Esophagus squamous epithelium (tissue), 5 donors: ENCODE measurements around the gene MINK1. TPM values are rescaled to one million over a fixed set of nuclear protein-coding genes. Genes with fewer than 3 reads are reported as not detected.

Experiments
- DNase-seq: peaks from one replicate; lab custom pipeline; 2025; lab: John Stamatoyannopoulos, UW
- H3K27ac ChIP-seq, 4 donors: fragments of 200-600 bp; sonication (generic); one replicate each; pipeline ENCODE4 v1.5.1; 2016 to 2019; ENCODE audit warnings: mild to moderate bottlenecking in 1 of 4
- H3K27me3 ChIP-seq, 4 donors: fragments of 200-600 bp; sonication (generic); 1 replicate in 3 of 4; 2 replicates in 1 of 4; pipeline versions ENCODE4 v1.5.1 to v1.6.0; 2017 to 2021; ENCODE audit warnings: antibody characterized with exemption in 1 of 4
- H3K36me3 ChIP-seq, 3 donors: fragments of 200-600 bp; sonication (generic); one replicate each; pipeline ENCODE4 v1.5.1; 2016 to 2019
- H3K4me1 ChIP-seq, 3 donors: fragments of 200-600 bp; sonication (generic); one replicate each; pipeline ENCODE4 v1.5.1; 2017 to 2019
- H3K4me3 ChIP-seq, 4 donors: fragments of 200-600 bp; sonication (generic); 1 replicate in 3 of 4; 2 replicates in 1 of 4; pipeline ENCODE4 v1.5.1; 2016 to 2019; ENCODE audit warnings: mild to moderate bottlenecking in 2 of 4, moderate library complexity in 1 of 4
- H3K9me3 ChIP-seq, 3 donors: fragments of 200-600 bp; sonication (generic); one replicate each; pipeline ENCODE4 v1.5.1; 2016 to 2019
- CTCF ChIP-seq, 6 experiments: fragments of 450-650 bp in 4 of 6; fragments of 200-600 bp in 2 of 6; sonication (generic) in 2 of 6; IDR thresholded peaks; one replicate each; pipeline ENCODE4 v1.5.1; 2016 to 2019; ENCODE audit warnings: antibody characterized with exemption in 6 of 6, mild to moderate bottlenecking in 4 of 6, moderate library complexity in 4 of 6
- POLR2A ChIP-seq, 4 donors: fragments of 450-650 bp; IDR thresholded peaks; one replicate each; pipeline ENCODE4 v1.6.1; 2017; ENCODE audit warnings: antibody characterized with exemption in 4 of 4, mild to moderate bottlenecking in 4 of 4, moderate library complexity in 3 of 4
- WGBS, 2 donors: methylation state at CpG; one replicate each; pipeline ENCODE4 v1.1.5; 2018; 5-methylcytosine and 5-hydroxymethylcytosine counted together
- intact Hi-C: fragments of 100-400 bp; cut with DNase I; formaldehyde crosslinking; loops from one replicate; pipeline ENCODE4 v1.15.0; 2022
- total RNA-seq, 4 donors: library from RNA; depleted of rRNA; stranded (reverse); fragments of >200 nt; gene quantifications; one replicate each; pipeline ENCODE4 v1.1.0, GENCODE V29; 2016
- donor health status: DM: yes; HTN: yes; CAD: no.

The MINK1 gene
- total RNA-seq, 4 donors from 2014 or later = 50.1 to 156 (median 117) TPM

- no peak for DNase-seq
- WGBS, 2 donors = 3 to 5% methylated on average over 10 to 15 of the region's 15 CpGs
- intact Hi-C loops = no loop called here
- Histone ChIP-seq H3K9me3 (no peaks in the 10 kb centered on the region), H3K27ac (peak overlapping the region; percentile 92 to 99 (median 97)), H3K36me3 (peaks cover 0 to 11% (median 0%) of the 10 kb centered on the region in 3 donors), H3K27me3 (no peaks in the 10 kb centered on the region), H3K4me1 (peaks cover 36 to 55% (median 43%) of the 10 kb centered on the region in 3 donors), H3K4me3 (peak overlapping the region; percentile 82 to 100 (median 94))
- TF ChIP-seq CTCF (IDR thresholded peaks at IDR 0.05) (no peak), POLR2A (IDR thresholded peaks at IDR 0.05) (no peak)
Measured at GRCh38 chr17:4833941-4834680, 971 bp downstream of the MINK1 start.

- H3K27ac ChIP-seq = peak overlapping the region; percentile 92 to 99 (median 97)
- H3K4me1 ChIP-seq = peaks cover 36 to 61% (median 48%) of the 10 kb centered on the region in 3 donors
- peak overlapping the region in 3 of 4 donors; percentile 82 to 100 (median 95) for H3K4me3 ChIP-seq
Measured at GRCh38 chr17:4834681-4835020, 1.5 kb downstream of the MINK1 start.

GRCh38 chr17:4836221-4836620 is 3.1 kb downstream of the MINK1 start:
- Histone ChIP-seq H3K36me3 (peaks cover 0 to 11% (median 0%) of the 10 kb centered on the region in 3 donors), H3K27ac (peak overlapping the region; percentile 92 to 99 (median 97)), H3K4me1 (peaks cover 36 to 76% (median 61%) of the 10 kb centered on the region in 3 donors), H3K27me3 (no peaks in the 10 kb centered on the region), H3K4me3 (no peak overlapping the region), H3K9me3 (no peaks in the 10 kb centered on the region)
- intact Hi-C loops = no loop called here
- TF ChIP-seq CTCF (IDR thresholded peaks at IDR 0.05) (no peak), POLR2A (IDR thresholded peaks at IDR 0.05) (no peak)
- DNase-seq = no peak
- 77 to 78% methylated on average over 4 of the region's 4 CpGs for WGBS, 2 donors

More at GRCh38 chr17:4834681-4835020, 1.5 kb downstream of the MINK1 start:
- Histone ChIP-seq H3K36me3 (peaks cover 0 to 11% (median 0%) of the 10 kb centered on the region in 3 donors), H3K9me3 (no peaks in the 10 kb centered on the region), H3K27me3 (no peaks in the 10 kb centered on the region)
- 50 to 58% methylated on average over 4 of the region's 4 CpGs for WGBS, 2 donors
- intact Hi-C loops = no loop called here
- no peak for TF ChIP-seq POLR2A (IDR thresholded peaks at IDR 0.05)
- no peak for TF ChIP-seq CTCF (IDR thresholded peaks at IDR 0.05)
- no peak for DNase-seq

GRCh38 chr17:4837471-4838308 is 4.5 kb downstream of the MINK1 start:
- intact Hi-C loops = no loop called here
- H3K27me3 ChIP-seq = no peaks in the 10 kb centered on the region
- H3K4me1 ChIP-seq = peaks cover 36 to 85% (median 63%) of the 10 kb centered on the region in 3 donors
- H3K9me3 ChIP-seq = no peaks in the 10 kb centered on the region
- TF ChIP-seq CTCF (IDR thresholded peaks at IDR 0.05) (no peak), POLR2A (IDR thresholded peaks at IDR 0.05) (no peak)
- DNase-seq = no peak
- WGBS, 2 donors = 29 to 48% methylated on average over 10 to 13 of the region's 13 CpGs
- H3K27ac ChIP-seq = peak overlapping the region; percentile 17 to 99 (median 54)
- peak overlapping the region in 1 of 4 donors; percentile 9 for H3K4me3 ChIP-seq
- peaks cover 0 to 11% (median 0%) of the 10 kb centered on the region in 3 donors for H3K36me3 ChIP-seq
